HG02884 (cell line): ENCODE data around the gene GALNT18.

Experiments
- ATAC-seq: cut with Tn5 transposase; IDR thresholded peaks from one replicate; pipeline ENCODE4 v1.9.1; 2021; ENCODE audit warnings: mild to moderate bottlenecking, moderate library complexity; ENCODE audit not compliant: unreplicated experiment

Gene GALNT18

DNA sequence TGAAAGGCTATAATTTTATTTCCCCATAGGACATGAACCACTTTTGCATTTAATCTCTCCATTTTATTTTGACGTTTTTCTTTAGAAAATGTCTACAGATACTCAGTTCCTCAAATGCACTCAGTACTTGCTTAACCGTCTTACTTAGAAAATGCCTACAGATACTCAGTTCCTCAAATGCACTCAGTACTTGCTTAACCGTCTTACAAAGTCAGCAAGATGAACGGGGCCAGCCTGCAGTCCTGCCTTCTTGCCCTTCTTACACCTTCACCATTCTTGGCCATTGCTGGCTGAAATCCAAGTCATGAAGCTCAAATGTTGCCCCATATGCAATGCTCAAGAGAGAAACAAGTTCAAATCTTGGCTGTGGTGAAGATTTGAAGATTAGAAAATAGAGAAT lies 302.8 kb downstream of the GALNT18 start:
- ATAC-seq, result peak; percentile 93

DNA sequence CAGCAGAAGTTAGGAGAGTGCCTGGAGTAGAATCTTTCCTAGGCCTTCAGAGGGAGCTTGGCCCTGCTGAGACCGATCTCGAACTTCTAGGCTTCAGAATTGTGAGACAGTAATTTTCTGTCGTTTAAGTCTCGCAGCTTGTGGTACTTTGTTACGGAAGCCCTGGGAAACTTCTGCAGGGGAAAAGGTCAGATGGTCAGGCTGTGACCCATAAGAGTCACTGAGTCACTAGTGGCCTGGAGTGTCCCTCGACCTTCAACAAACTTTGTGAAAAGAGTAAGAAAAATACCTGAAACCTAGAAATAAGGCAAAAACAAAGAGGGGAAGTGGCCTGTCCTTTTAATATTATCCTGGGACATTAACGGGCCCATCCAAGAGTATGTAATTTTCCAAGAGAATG lies 303.3 kb downstream of the GALNT18 start:
- no peak for ATAC-seq

DNA sequence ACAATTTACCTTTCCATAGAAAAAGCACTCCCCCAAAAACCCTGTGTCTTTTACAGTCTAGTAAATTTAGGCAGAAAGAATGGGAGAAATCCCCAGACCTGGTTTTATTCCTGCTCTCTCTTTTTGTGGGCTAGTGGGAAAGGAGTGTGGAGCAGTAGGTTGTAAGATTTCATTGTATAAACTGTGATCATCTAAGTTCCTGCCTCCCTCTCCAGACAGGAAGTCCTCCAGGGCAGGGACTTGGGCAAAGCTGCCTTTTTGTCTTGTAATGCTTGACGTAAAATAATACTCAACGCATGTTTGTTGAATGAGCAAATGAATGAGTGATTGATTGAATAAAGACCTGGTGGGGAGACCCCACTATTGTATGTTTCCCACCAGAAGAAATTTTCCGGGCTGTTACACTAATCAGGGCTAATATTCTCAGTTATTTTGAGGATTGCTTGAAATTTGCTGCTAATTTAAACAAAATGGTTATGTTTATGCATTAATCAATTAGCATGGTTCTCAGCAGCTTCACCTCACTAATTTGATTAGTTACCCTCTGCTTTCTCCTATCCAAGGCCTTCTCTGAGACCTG lies 305.1 kb downstream of the GALNT18 start:
- no peak for ATAC-seq

DNA sequence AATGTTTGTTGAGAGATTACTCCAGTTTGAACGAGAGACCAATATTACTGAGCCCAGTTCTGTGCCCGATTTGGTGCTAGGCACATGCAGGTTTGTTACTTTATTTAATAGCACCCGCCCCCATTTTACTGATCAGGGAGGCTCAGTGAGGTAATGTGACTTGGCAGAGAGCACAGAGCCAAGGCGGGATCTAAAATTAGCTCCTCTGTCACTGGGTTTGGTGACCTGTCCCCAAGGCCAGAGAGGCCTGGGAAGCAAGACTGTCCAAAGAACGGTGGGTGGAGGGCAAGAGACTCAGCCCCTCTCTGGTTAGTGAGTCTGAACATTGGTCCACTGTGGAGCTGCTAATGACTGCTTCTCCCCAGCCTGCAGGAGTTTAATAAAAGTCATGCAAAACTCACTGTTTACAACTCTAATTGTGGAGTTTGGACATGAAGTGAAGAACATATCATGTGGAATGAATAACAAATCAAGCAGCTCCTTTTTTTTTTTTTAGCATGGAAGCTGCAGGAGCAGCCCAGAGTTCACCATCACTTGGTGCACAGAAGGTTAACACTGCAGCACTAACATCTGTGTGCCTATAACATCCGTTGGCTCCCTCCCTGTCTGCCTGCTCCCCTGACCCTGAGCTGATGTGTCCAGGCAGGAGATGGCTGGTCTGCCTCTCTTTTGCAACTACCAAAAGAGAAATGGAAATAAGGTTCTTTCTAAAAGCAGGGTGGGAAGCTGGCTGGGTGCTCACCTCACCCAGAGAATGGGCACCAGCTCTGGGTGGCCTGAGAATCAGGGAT lies 307.7 kb downstream of the GALNT18 start:
- no peak for ATAC-seq

DNA sequence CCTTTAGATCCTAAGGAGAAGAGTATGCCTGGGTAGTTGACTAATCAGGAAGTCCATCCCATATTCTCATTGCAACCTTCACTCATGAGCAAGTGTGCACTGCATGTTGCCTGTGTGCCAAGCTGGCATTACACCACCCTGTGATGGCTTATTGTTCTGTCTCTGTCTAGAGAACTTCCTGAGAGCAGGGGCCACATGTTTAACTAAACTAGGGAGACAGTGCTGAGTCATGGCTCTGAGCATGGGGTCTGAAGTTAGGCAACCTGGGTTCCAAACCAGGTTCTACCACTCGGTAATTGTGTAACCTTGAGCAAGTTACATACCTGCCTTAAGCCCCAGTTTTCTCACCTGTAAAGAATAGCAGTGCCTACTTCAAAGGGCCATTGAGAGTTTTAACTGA lies 308.4 kb downstream of the GALNT18 start:
- no peak for ATAC-seq

DNA sequence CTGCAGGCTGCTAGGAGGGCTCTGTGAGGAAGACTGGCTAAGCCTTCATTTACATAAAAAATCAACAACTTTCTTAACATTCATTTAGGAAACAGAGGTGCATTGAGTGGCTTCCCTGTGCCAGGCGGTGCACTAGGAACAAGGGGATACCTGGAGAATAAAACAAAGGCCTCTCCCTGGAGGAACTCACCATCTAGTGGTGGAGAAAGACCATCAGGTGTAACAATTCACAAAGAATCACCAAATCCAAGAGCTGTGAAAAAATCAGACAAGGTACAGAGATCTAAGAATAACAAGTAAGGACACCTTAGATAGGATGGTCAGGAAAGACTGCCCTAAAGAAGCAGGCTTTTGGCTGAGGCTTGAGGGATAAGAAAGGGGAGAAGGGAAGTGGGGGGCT lies 309.1 kb downstream of the GALNT18 start:
- no peak for ATAC-seq

DNA sequence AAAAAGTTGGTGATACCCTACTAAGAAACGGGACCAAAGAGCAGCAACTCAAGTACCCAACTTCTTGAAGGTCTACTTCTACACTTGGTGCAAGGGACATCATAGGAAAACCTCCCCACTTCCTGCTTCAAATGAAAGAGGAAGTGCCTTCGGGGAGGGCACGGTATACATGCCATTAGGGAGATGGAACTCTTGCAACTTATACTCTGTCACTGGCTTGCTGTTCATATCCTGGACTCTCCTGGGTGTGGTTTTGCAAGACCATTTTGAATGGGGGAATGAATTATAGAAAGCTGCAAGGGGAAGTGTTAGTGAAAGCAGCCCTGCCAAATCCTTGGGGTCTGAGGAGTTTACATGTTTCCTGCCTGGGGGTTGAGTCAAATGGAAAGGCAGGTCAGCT lies 310.6 kb downstream of the GALNT18 start:
- no peak for ATAC-seq

DNA sequence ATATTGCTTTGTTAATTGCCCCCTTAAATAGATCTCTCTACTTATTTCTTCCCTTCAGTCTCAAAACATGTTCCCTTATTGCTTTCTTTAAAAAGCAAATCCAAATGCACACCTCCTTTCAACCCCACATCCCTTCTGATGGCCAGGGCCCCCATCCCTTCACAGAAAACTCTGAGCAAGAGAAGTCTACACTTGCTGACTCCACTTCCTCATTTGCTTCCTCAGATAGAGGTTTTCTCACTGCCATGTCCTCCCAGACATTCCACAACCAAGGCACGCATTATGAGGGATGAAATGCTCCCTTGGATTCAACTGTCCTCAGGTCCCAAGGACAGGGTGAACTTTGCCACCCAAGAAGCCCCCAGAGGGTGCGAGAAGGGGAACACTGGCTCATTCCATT lies 311.9 kb downstream of the GALNT18 start:
- ATAC-seq, result no peak

DNA sequence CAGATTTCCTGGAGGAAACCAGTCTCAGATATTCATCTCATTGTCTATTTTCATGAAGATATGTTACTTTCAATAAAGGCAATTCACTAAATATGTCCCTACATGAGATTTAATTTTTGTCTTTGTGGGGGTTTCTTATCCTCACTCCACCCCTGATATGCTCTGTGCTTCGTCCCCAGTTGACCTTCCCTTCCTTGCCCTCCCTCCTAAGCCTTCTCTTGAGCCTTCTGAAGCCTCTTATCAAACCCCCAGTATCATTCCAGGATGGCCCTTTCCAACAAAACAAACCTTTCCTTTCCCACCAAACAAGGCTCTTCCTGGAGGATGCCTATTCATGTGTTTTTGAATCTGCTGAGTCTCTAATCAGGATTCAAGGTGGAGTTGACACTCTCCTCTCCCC lies 313.6 kb downstream of the GALNT18 start:
- no peak for ATAC-seq

DNA sequence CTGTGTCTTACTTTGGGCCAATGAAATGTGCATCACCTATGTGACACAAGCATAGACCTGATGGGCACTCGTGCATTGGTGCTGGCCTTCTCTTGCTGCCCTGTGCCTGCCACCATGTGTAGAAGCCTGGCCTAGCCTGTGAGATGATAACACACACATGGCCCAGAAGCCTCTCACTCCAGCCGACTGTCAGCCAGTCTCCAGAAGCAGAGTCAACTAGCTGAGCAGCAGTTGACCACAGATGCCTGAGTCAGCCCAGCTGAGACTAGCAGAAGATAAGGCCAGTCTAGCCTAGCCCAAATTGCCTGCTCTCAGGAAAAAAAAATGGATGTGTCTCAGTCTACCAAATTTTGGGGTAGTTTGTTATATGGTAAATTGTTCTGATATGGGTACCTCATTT lies 314.9 kb downstream of the GALNT18 start:
- ATAC-seq, result no peak

DNA sequence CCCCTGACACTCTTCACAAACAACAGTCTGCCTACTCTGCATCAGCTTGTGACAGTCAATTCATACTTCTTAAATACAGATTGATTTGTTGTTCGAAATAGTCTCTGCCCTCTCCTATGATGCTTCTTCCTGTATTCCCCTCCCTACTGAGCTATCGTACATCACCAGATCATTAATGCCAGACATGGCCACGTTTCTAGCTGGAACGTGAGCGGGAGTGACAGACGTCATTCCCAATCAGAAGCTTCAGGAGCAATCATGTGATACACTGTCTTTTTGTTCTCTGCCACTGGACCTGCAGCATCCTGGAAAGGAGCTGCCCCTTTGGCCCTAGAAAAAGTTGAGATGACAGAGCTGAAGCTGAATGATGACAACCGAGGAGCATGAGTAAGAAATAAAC lies 317.3 kb downstream of the GALNT18 start:
- no peak for ATAC-seq

DNA sequence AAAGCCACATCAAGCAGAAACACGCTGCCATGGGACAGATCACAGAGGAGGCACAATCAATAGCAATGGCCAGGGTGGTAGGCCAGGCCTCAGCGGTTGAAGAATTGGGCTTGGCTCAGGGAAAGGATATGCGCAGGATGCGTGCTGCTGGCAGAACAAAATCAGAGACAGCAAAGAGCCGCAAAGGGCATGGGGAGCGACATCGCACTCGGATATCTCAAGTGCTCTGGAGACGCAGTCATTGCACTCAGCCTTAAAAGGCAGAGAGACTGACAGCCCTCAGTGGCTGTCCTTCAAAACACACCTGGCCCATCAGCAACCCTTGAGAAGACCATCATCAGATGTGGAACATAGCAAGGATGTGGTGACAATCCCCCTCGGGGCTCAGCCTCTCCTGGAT lies 319.2 kb downstream of the GALNT18 start:
- no peak for ATAC-seq

DNA sequence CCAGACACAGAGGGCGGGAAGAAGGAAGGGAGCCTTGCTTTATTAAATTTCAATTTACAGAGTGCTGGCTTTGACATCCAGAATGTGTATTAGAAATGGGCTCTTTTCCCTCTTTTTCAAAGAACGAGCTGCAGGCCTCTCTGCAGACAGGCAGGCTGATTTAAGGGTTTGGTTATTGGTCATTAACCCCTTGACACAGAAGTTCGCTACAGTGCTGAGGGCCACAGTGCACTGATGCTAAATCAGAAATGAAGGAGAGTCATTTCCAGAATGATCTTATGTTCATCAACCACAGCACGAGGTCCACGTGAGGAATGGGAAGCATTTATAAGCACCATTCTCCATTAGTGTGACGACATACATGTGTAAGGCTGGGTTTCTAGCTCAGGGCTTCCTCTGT lies 320.6 kb downstream of the GALNT18 start:
- ATAC-seq, result no peak

DNA sequence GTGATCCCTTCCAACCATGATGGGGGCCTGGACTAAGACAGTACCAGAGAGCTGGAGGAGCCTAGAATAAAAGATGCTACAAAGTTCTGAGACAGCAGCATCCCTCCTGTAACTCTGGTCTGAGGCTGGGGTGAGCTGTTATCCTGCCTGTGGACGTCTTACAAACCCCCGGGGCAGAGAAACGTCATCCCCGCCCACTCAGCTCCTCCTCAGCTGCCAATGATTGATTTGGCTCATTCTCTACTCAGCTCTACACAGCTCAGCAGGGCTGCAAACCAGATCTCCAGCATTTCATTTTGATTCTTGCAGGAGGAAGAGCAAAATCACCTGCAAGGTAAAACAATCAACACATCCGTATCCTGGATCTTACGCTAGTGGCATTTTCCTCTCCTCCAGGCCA lies 324.2 kb downstream of the GALNT18 start:
- ATAC-seq, result no peak

DNA sequence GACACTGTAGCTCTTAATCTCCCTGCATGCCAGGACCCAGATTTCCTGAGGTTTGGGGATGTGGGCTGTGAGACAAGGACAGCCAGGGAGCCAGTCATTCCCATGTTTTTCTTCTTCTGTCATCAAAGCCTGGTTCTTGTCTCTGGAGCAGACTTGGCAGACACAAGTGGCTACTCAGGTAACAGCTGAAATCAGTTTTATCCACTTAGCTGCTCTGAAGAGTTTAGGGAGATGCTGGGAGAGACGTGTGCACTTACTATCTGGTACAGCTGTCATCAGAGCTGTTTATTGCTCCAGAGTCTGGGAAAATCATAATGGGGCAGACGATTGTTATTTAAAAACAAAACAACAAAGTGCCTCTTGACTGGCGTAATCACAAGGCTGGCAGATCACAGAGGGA lies 325.4 kb downstream of the GALNT18 start:
- ATAC-seq, result no peak

DNA sequence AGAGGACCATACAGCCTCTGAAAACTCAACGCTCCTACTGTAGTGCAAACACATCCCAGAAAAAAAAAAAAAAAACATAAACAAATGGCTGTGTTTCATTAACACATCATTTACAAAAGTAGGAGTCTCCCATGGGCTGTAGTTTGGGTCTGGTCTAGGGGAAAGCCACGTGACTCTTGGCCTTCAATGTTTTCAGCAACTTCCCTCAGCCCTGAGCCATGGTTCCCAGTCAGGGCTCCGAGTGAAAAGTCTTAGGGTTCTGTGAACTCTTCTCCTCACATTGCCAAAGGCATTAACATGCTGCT lies 327.3 kb downstream of the GALNT18 start:
- ATAC-seq, result no peak

DNA sequence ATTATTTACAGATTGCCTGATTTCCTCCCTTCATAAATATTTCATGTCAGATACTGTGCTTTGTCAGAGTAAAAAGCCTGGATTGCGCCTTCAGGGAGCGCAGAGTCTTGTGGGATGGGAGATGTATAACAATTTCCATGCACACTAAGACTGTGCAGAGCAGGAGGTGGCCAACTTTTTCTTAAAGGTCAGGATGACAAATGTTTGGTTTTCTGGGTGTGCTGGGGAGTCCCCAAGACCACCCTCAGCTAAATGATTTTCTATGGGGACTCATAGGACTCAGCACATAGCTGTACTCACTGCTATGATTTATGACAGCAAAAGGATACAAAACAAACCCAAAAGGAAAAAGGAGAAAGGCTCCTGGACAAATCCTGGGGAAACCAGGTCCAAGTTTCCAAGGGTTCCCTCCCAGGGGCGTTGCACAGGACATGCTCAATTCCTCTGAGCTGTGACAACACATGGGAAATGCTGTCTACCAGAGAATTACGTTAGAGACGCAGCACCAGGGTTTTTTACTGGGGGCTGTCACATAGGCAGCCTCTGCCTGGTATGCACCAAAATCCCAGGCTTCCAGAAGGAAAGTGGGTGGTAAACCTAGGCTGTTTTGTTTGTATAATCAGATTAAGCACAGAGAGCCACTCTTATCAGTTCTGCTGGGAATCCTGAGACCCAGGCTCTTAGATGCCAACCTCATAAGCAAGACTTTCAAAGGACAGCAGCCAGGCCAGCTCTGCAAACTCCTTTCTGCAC lies 327.8 kb downstream of the GALNT18 start:
- no peak for ATAC-seq

DNA sequence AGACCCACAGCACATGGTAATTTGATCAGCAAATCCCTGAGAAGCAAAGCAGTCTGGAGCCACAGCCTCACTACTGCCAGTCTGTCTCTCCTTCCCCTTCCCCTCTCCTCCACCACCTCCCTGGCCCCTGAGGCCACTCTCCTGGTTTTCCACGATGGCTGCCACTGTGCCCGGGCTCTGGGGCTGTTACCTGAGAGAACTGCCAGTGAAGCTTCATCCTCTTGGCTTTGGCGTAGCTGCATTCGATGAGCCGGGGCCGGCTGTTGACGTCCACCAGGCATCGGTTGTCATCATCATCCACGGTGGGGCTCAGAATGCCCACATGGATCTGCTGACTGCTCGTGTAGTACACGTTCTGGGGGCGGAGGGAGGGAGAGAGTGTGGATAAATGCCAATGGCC lies 329.0 kb downstream of the GALNT18 start:
- ATAC-seq, result no peak

DNA sequence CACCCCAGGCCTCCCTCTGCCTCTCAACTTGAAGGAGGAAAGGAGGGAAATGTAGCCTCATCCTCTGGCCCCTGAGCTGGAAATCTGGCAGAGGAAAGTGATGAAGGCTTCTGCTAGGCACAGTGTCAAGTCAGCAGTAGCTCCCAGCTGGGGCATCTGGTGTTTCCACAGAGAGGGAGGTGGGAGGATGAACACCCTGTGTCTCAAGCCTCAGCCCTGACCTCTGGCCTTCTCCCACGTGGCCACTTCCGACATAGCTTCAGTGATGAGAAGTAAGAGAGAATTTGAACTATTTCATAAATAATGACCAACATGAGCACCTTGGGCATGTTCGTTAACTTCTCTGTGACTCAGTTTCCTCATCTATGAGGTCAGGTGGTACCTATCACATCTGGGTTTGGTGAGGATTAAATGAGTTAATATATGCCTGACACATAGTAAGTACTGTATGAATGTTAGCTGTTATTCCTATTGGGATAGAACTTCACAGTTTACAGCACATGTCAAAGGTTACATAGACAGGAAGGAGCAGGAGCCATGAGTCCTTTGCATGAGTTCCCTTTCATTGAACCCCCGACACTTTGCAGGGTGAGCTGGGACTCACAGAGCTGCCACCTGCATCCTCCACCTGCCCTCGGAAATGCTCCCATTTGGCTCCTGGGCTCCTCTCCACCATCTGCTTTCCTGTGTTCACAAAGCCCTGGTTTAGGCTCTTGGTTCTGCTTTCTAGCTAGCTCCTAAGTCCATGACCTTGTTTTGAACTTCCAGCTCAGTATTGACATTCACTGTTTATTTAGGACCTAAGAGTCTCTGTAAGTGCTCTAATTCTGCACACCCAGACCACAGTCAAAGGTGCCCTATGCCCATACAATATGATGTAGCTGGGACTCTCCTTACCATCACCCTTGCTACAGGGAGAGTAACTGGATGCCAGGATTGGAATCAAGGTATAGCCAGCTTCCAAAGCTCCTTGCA lies 330.5 kb downstream of the GALNT18 start:
- ATAC-seq, result no peak

DNA sequence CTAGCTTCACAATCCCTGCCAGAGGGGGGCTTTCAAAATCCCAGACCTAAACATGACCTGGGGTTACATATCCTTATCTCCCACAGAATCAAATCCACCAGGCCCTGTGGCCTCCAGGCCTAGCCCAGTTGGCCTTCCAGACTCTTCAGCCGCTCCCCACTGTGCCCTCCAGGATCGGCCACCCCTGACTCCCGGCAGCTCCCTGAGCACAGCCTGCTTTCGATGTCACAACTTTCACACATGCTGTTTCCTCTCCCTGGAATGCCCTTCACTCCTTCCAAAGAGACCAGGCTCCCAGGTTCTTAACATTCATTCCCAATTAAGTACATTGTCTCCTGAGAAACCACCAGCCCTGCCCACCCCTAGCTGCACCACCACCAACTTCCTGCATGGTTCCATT lies 331.5 kb downstream of the GALNT18 start:
- no peak for ATAC-seq

DNA sequence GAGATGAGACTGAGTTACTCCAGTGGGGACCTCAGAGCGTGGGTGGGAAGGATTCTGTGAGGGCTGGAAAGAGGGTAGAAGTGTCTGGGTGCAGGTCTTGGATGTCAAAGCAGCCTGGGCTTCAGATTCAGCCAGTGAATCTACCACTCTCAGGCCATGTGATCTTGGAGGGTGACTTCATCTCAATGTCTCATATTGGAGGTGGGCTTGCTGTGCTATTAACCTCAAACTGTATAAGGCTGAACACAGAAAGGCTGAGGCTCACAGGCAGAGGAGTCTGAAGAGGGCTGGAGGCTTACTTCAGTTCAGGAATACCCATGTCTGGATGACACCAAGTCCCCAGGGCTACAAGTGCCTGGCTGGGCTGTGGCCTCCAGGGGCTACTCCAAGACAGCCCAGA lies 332.1 kb downstream of the GALNT18 start:
- no peak for ATAC-seq
